ENCODE data around the gene GADL1. TPM values are rescaled to one million over a fixed set of nuclear protein-coding genes. Genes with fewer than 3 reads are reported as not detected.

Gene GADL1
- polyA plus RNA-seq, 1 donor (not counting 4 experiments of a cell fraction or from before 2014, with no cell fraction given): not detected

- Histone ChIP-seq H3K27ac (ENCODE audit: control insufficient read depth, insufficient read depth, low read length) (no peak overlapping the region), H3K4me1 (ENCODE audit: control insufficient read depth, extremely low read depth, insufficient read depth, low read length) (peaks cover 41% of the 10 kb centered on the region)
Measured at GRCh38 chr3:30684356-30684755, 210.1 kb downstream of the GADL1 start.

GRCh38 chr3:30683769-30684168 lies 210.7 kb downstream of the GADL1 start:
- H3K9ac ChIP-seq (ENCODE audit: control insufficient read depth, extremely low read depth, insufficient read depth, low read length): no peak overlapping the region
- no peak for DNase-seq (ENCODE audit: low read depth, low spot score)
- dilution Hi-C loops (cut with MboI; ENCODE audit: extremely low pct_ligation_motif_present, low sequenced_read_pairs): no loop called here
- H3K27me3 ChIP-seq (ENCODE audit: control insufficient read depth, extremely low read depth, insufficient read depth, low read length): no peaks in the 10 kb centered on the region
- H3K4me1 ChIP-seq (ENCODE audit: control insufficient read depth, extremely low read depth, insufficient read depth, low read length): peaks cover 41% of the 10 kb centered on the region
- no peak overlapping the region for H3K4me3 ChIP-seq (ENCODE audit: control insufficient read depth in 2 of 3, extremely low read depth in 1 of 3, insufficient read depth in 2 of 3, low read depth in 1 of 3, low read length in 3 of 3)
- FAIRE-seq: no peak
- H3K36me3 ChIP-seq (ENCODE audit: control insufficient read depth in 2 of 2, extremely low read depth in 1 of 2, insufficient read depth in 2 of 2, low read length in 2 of 2): peaks cover 33 to 54% of the 10 kb centered on the region in 2 experiments
- H3K4me2 ChIP-seq (ENCODE audit: control insufficient read depth, extremely low read depth, insufficient read depth, low read depth, low read length): no peak overlapping the region
- no peak overlapping the region for H3K27ac ChIP-seq (ENCODE audit: control insufficient read depth, insufficient read depth, low read length)
- peaks cover 2% of the 10 kb centered on the region for H3K9me1 ChIP-seq (ENCODE audit: control insufficient read depth, extremely low read depth, insufficient read depth, low read length)
- no peak overlapping the region for H2AFZ ChIP-seq (ENCODE audit: control insufficient read depth, low read length)
- H3K79me2 ChIP-seq (ENCODE audit: control insufficient read depth, insufficient read depth, low read length): peaks cover 72% of the 10 kb centered on the region
- no peaks in the 10 kb centered on the region for H3K9me3 ChIP-seq (ENCODE audit: control insufficient read depth, low read depth, low read length)
- TF ChIP-seq, protein P1, sequence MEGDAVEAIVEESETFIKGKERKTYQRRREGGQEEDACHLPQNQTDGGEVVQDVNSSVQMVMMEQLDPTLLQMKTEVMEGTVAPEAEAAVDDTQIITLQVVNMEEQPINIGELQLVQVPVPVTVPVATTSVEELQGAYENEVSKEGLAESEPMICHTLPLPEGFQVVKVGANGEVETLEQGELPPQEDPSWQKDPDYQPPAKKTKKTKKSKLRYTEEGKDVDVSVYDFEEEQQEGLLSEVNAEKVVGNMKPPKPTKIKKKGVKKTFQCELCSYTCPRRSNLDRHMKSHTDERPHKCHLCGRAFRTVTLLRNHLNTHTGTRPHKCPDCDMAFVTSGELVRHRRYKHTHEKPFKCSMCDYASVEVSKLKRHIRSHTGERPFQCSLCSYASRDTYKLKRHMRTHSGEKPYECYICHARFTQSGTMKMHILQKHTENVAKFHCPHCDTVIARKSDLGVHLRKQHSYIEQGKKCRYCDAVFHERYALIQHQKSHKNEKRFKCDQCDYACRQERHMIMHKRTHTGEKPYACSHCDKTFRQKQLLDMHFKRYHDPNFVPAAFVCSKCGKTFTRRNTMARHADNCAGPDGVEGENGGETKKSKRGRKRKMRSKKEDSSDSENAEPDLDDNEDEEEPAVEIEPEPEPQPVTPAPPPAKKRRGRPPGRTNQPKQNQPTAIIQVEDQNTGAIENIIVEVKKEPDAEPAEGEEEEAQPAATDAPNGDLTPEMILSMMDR (optimal IDR thresholded peaks at IDR 0.05 in 1 of 3, IDR thresholded peaks at IDR 0.05 in 1 of 3, conservative IDR thresholded peaks at IDR 0.05 in 1 of 3; ENCODE audit: extremely low read depth in 1 of 3, insufficient read depth in 2 of 3, low read length in 3 of 3): no peak
- no peak for TF ChIP-seq EZH2 (IDR thresholded peaks at IDR 0.05; ENCODE audit: low read length)
- peaks cover 16% of the 10 kb centered on the region for H4K20me1 ChIP-seq (ENCODE audit: control insufficient read depth, extremely low read depth, insufficient read depth, low read length)

More at GRCh38 chr3:30684356-30684755, 210.1 kb downstream of the GADL1 start:
- Histone ChIP-seq H2AFZ (ENCODE audit: control insufficient read depth, low read length) (no peak overlapping the region), H3K36me3 (ENCODE audit: control insufficient read depth in 2 of 2, extremely low read depth in 1 of 2, insufficient read depth in 2 of 2, low read length in 2 of 2) (peaks cover 27 to 48% of the 10 kb centered on the region in 2 experiments), H3K4me3 (ENCODE audit: control insufficient read depth in 2 of 3, extremely low read depth in 1 of 3, insufficient read depth in 2 of 3, low read depth in 1 of 3, low read length in 3 of 3) (no peak overlapping the region), H3K4me2 (ENCODE audit: control insufficient read depth, extremely low read depth, insufficient read depth, low read depth, low read length) (no peak overlapping the region), H4K20me1 (ENCODE audit: control insufficient read depth, extremely low read depth, insufficient read depth, low read length) (peaks cover 16% of the 10 kb centered on the region), H3K9me1 (ENCODE audit: control insufficient read depth, extremely low read depth, insufficient read depth, low read length) (peaks cover 2% of the 10 kb centered on the region), H3K79me2 (ENCODE audit: control insufficient read depth, insufficient read depth, low read length) (peaks cover 66% of the 10 kb centered on the region), H3K9me3 (ENCODE audit: control insufficient read depth, low read depth, low read length) (no peaks in the 10 kb centered on the region), H3K27me3 (ENCODE audit: control insufficient read depth, extremely low read depth, insufficient read depth, low read length) (no peaks in the 10 kb centered on the region), H3K9ac (ENCODE audit: control insufficient read depth, extremely low read depth, insufficient read depth, low read length) (no peak overlapping the region)
- FAIRE-seq (no peak), DNase-seq (ENCODE audit: low read depth, low spot score) (no peak)
- TF ChIP-seq, protein P1 (optimal IDR thresholded peaks at IDR 0.05 in 1 of 3, IDR thresholded peaks at IDR 0.05 in 1 of 3, conservative IDR thresholded peaks at IDR 0.05 in 1 of 3; ENCODE audit: extremely low read depth in 1 of 3, insufficient read depth in 2 of 3, low read length in 3 of 3): no peak
- no peak for TF ChIP-seq EZH2 (IDR thresholded peaks at IDR 0.05; ENCODE audit: low read length)
- dilution Hi-C loops (cut with MboI; ENCODE audit: extremely low pct_ligation_motif_present, low sequenced_read_pairs): no loop called here
